H1 (cell line): Measurements from ENCODE around the gene DPPA5. TPM values are rescaled to one million over a fixed set of nuclear protein-coding genes. Genes with fewer than 3 reads are reported as not detected.

Experiments used
- CTCF ChIA-PET: fragments of 300-600 bp; sonication (Branson Sonifier 250); formaldehyde crosslinking; loops from one replicate; lab custom pipeline; 2021; ENCODE audit not compliant: partially characterized antibody; lab: Charles Lee
- POLR2A ChIA-PET: fragments of 300-600 bp; sonication (Branson Sonifier 250); formaldehyde crosslinking; loops from one replicate; lab custom pipeline; 2021; ENCODE audit warnings: inconsistent platforms; ENCODE audit not compliant: partially characterized antibody; lab: Charles Lee
- DNase-seq, 2 experiments: peaks; one replicate each; pipeline versions ENCODE4 v3.0.0 to v3.0.0-alpha.2; 2010 to 2022; ENCODE audit warnings: low spot score in 2 of 2, low read depth in 1 of 2, mixed read lengths in 1 of 2
- FAIRE-seq: peaks from 2 replicates; lab custom pipeline; 2011; peaks lifted over from hg19 to GRCh38; lab: Jason Lieb, UNC
- H2AFZ ChIP-seq: 2 replicates; pipeline ENCODE4 v1.8.1; 2012; ENCODE audit warnings: low read length, inconsistent platforms
- H2AK5ac ChIP-seq: 2 replicates; pipeline ENCODE4 v1.6.1; 2013; ENCODE audit warnings: low read depth, low read length
- H2BK120ac ChIP-seq: replicated peaks from 2 replicates; pipeline ENCODE3; 2013; ENCODE audit warnings: low read depth, low read length, inconsistent platforms
- H2BK12ac ChIP-seq: 2 replicates; pipeline ENCODE4 v1.6.1; 2013; ENCODE audit warnings: low read depth, low read length
- H2BK15ac ChIP-seq: 2 replicates; pipeline ENCODE4 v1.6.1; 2013; ENCODE audit warnings: low read length
- H2BK20ac ChIP-seq: 2 replicates; pipeline ENCODE4 v1.6.1; 2013; ENCODE audit warnings: low read length
- H2BK5ac ChIP-seq: 2 replicates; pipeline ENCODE4 v1.6.1; 2013; ENCODE audit warnings: low read depth, low read length
- H3K14ac ChIP-seq: 2 replicates; pipeline ENCODE4 v1.6.1; 2013; ENCODE audit warnings: inconsistent platforms; ENCODE audit not compliant: insufficient read length
- H3K18ac ChIP-seq: 2 replicates; pipeline ENCODE4 v1.6.1; 2013; ENCODE audit warnings: low read length; ENCODE audit errors: extremely low read depth
- H3K23ac ChIP-seq: 2 replicates; pipeline ENCODE4 v1.6.1; 2013; ENCODE audit warnings: inconsistent platforms; ENCODE audit not compliant: insufficient read length
- H3K23me2 ChIP-seq: 2 replicates; pipeline ENCODE4 v1.6.1; 2013; ENCODE audit warnings: low read depth, low read length
- H3K27ac ChIP-seq: 2 replicates; pipeline ENCODE4 v1.6.1; 2011; ENCODE audit warnings: low read depth, low read length, inconsistent platforms
- H3K27me3 ChIP-seq, 4 experiments: replicated peaks in 1 of 4; 1 replicate in 1 of 4; 2 replicates in 3 of 4; pipeline versions ENCODE4 v1.6.1 to v1.8.1; 2011 to 2013; ENCODE audit warnings: low read length in 3 of 4, mild to moderate bottlenecking in 3 of 4, inconsistent platforms in 2 of 4, mixed read lengths in 2 of 4, moderate library complexity in 1 of 4; ENCODE audit not compliant: control insufficient read depth in 3 of 4, insufficient read depth in 3 of 4; ENCODE audit errors: extremely low read depth in 1 of 4
- H3K36me3 ChIP-seq, 4 experiments: 2 replicates each; pipeline versions ENCODE4 v1.6.1 to v1.8.1; 2011 to 2013; ENCODE audit warnings: mild to moderate bottlenecking in 4 of 4, low read length in 3 of 4, moderate library complexity in 2 of 4, control low read depth in 1 of 4, inconsistent platforms in 1 of 4; ENCODE audit not compliant: insufficient read depth in 4 of 4, control insufficient read depth in 2 of 4
- H3K4ac ChIP-seq: replicated peaks from 2 replicates; pipeline ENCODE3; 2013; ENCODE audit warnings: low read length, low read depth, mixed read lengths, inconsistent platforms; ENCODE audit not compliant: insufficient read length
- H3K4me1 ChIP-seq, 4 experiments: replicated peaks in 1 of 4; 1 replicate in 1 of 4; 2 replicates in 3 of 4; pipeline versions ENCODE4 v1.6.1 to v1.8.1; 2011 to 2013; ENCODE audit warnings: low read length in 3 of 4, inconsistent platforms in 2 of 4, mixed read lengths in 1 of 4; ENCODE audit not compliant: insufficient read depth in 4 of 4, control insufficient read depth in 3 of 4
- H3K4me2 ChIP-seq, 2 experiments: 2 replicates each; pipeline versions ENCODE4 v1.6.1 to v1.8.1; 2011 to 2013; ENCODE audit warnings: low read depth in 2 of 2, low read length in 2 of 2, control low read depth in 1 of 2, inconsistent platforms in 1 of 2, mild to moderate bottlenecking in 1 of 2; ENCODE audit not compliant: insufficient read depth in 1 of 2
- H3K4me3 ChIP-seq, 4 experiments: fragments of 200-600, 300-600 bp in 1 of 4; sonication (generic), shearing (Covaris generic), sonication (Bioruptor Twin) in 1 of 4; 2 replicates each; pipeline versions ENCODE4 v1.5.1 to v1.8.1; 2011 to 2016; ENCODE audit warnings: low read length in 4 of 4, low read depth in 3 of 4, control low read depth in 2 of 4, inconsistent platforms in 2 of 4, mild to moderate bottlenecking in 2 of 4, mixed read lengths in 1 of 4, moderate library complexity in 1 of 4; ENCODE audit not compliant: insufficient read depth in 2 of 4; ENCODE audit errors: extremely low read depth in 1 of 4
- H3K56ac ChIP-seq: replicated peaks from 2 replicates; pipeline ENCODE3; 2013; ENCODE audit warnings: low read depth, mild to moderate bottlenecking, mixed read lengths, low read length, inconsistent platforms; ENCODE audit not compliant: insufficient read length
- H3K79me1 ChIP-seq: 2 replicates; pipeline ENCODE4 v1.6.1; 2013; ENCODE audit warnings: low read depth, low read length, control low read depth
- H3K79me2 ChIP-seq, 2 experiments: 2 replicates each; pipeline versions ENCODE4 v1.6.1 to v1.8.1; 2012 to 2013; ENCODE audit warnings: low read length in 2 of 2, mild to moderate bottlenecking in 2 of 2, inconsistent platforms in 1 of 2; ENCODE audit not compliant: insufficient read depth in 2 of 2, control insufficient read depth in 1 of 2
- H3K9ac ChIP-seq, 4 experiments: replicated peaks in 1 of 4; 1 replicate in 1 of 4; 2 replicates in 3 of 4; pipeline versions ENCODE4 v1.6.1 to v1.8.1; 2011 to 2013; ENCODE audit warnings: low read depth in 3 of 4, low read length in 3 of 4, control low read depth in 2 of 4, mild to moderate bottlenecking in 2 of 4, moderate library complexity in 2 of 4, inconsistent platforms in 1 of 4; ENCODE audit errors: extremely low read depth in 1 of 4
- H3K9me3 ChIP-seq, 2 experiments: 2 replicates each; pipeline versions ENCODE4 v1.6.1 to v1.8.1; 2012 to 2013; ENCODE audit warnings: mild to moderate bottlenecking in 2 of 2, moderate library complexity in 2 of 2, control low read depth in 1 of 2, inconsistent platforms in 1 of 2, low read depth in 1 of 2, low read length in 1 of 2, mixed read lengths in 1 of 2; ENCODE audit not compliant: insufficient read depth in 2 of 2
- H4K20me1 ChIP-seq, 2 experiments: replicated peaks in 1 of 2; 2 replicates each; pipeline versions ENCODE3 to v1.8.1; 2011 to 2013; ENCODE audit warnings: inconsistent platforms in 2 of 2, low read length in 2 of 2, mild to moderate bottlenecking in 1 of 2; ENCODE audit not compliant: insufficient read depth in 2 of 2, control insufficient read depth in 1 of 2
- H4K5ac ChIP-seq: 2 replicates; pipeline ENCODE4 v1.6.1; 2013; ENCODE audit warnings: low read length, low read depth, mixed read lengths, inconsistent platforms; ENCODE audit not compliant: insufficient read length
- H4K8ac ChIP-seq: 2 replicates; pipeline ENCODE4 v1.8.0; 2013; ENCODE audit warnings: mild to moderate bottlenecking, moderate library complexity, low read length, inconsistent platforms; ENCODE audit not compliant: insufficient read depth; ENCODE audit errors: extremely low read depth
- H4K91ac ChIP-seq: replicated peaks from 2 replicates; pipeline ENCODE3; 2013; ENCODE audit warnings: low read length, mixed read lengths, inconsistent platforms; ENCODE audit not compliant: insufficient read length
- CTCF ChIP-seq, 3 experiments: IDR thresholded peaks; 1 replicate in 2 of 3; 2 replicates in 1 of 3; pipeline versions ENCODE4 v1.5.1 to v1.6.1; 2011; ENCODE audit warnings: low read length in 3 of 3, mild to moderate bottlenecking in 3 of 3, inconsistent platforms in 2 of 3, low read depth in 1 of 3, moderate library complexity in 1 of 3; ENCODE audit not compliant: insufficient read depth in 1 of 3; ENCODE audit errors: control extremely low read depth in 1 of 3
- E2F6 ChIP-seq: IDR thresholded peaks from 2 replicates; pipeline ENCODE4 v1.6.1; 2012; ENCODE audit warnings: inconsistent platforms
- GTF2F1 ChIP-seq: IDR thresholded peaks from 2 replicates; pipeline ENCODE4 v1.6.1; 2012; ENCODE audit warnings: low read depth, low read length, improper control_type of control experiment, borderline replicate concordance
- MAFK ChIP-seq: IDR thresholded peaks from 2 replicates; pipeline ENCODE4 v1.6.1; 2012; ENCODE audit warnings: low read depth, mild to moderate bottlenecking, improper control_type of control experiment, low read length
- SIRT6 ChIP-seq: IDR thresholded peaks from one replicate; pipeline ENCODE4 v1.7.1; 2012; ENCODE audit warnings: low read length, inconsistent platforms
- SP2 ChIP-seq: IDR thresholded peaks from 2 replicates; pipeline ENCODE4 v1.6.1; 2012; ENCODE audit warnings: mild to moderate bottlenecking, low read length, inconsistent platforms
- SP4 ChIP-seq: IDR thresholded peaks from 2 replicates; pipeline ENCODE4 v1.6.1; 2012; ENCODE audit warnings: low read length, inconsistent platforms
- TAF7 ChIP-seq: optimal IDR thresholded peaks from 2 replicates; pipeline ENCODE3; 2011; ENCODE audit warnings: low read depth, mild to moderate bottlenecking, inconsistent platforms, low read length, moderate library complexity, borderline replicate concordance
- WGBS, 2 experiments: shearing (Covaris generic) in 1 of 2; methylation state at CpG; one replicate each; pipeline versions ENCODE4 v1.1.6 to v1.1.7; 2013 to 2015; ENCODE audit warnings: low lambda C conversion rate in 2 of 2, mixed read lengths in 2 of 2, inconsistent platforms in 1 of 2, low coverage in 1 of 2, missing lambda C conversion rate in 1 of 2; ENCODE audit not compliant: insufficient replicate concordance in 2 of 2, insufficient coverage in 1 of 2, insufficient read length in 1 of 2; ENCODE audit errors: extremely low coverage in 1 of 2, missing lambda C conversion rate in 1 of 2; 5-methylcytosine and 5-hydroxymethylcytosine counted together
- polyA plus RNA-seq, 7 experiments: library from polyadenylated mRNA; depleted of rRNA in 3 of 7; stranded (reverse) in 5 of 7; unstranded in 2 of 7; fragments of >200 nt in 5 of 7; fragments of 200-250 nt in 2 of 7; gene quantifications; 1 replicate in 5 of 7; 2 replicates in 1 of 7; 4 replicates in 1 of 7; pipeline versions ENCODE4 v1.2.1 to v1.2.3, GENCODE V29; 2011 to 2013; ENCODE audit warnings: missing spikeins in 2 of 7, mixed read lengths in 2 of 7
- total RNA-seq: library from RNA; stranded (reverse); fragmentation: NEBNext Ultra II Directional; extraction: Animal tissue kit (Norgen Biotek cat#: 25700); gene quantifications from 2 replicates; pipeline ENCODE4 v1.2.1, GENCODE V29; 2021

The DPPA5 gene
- total and polyA plus RNA-seq, 2 of the 8 experiments (the other 6 are each of a cell fraction or from before 2014, with no cell fraction given), result 2.0 to 2.9 TPM

GRCh38 chr6:73364121-73364520 lies 10.0 kb upstream of the DPPA5 start:
- H2BK120ac ChIP-seq, result no peak overlapping the region
- ChIA-PET POLR2A (interaction anchor here (0.9 kb wide), 1 partner anchor 156 kb away, joined by 3 read pairs; no protein-coding TSS in a partner anchor), CTCF (interaction anchor here (1.4 to 2.4 kb wide), 3 partner anchors 13 to 38 kb away, joined by 3 to 12 read pairs (median 6); no protein-coding TSS in a partner anchor)
- no peak overlapping the region for H2AK5ac ChIP-seq
- H3K27me3 ChIP-seq, result no peaks in the 10 kb centered on the region
- H3K23me2 ChIP-seq, result no peaks in the 10 kb centered on the region
- H2BK5ac ChIP-seq, result no peak overlapping the region
- no peaks in the 10 kb centered on the region for H4K20me1 ChIP-seq
- H3K18ac ChIP-seq, result no peak overlapping the region
- no peak overlapping the region for H3K27ac ChIP-seq
- no peak overlapping the region for H2BK15ac ChIP-seq
- no peak overlapping the region for H2BK20ac ChIP-seq
- H4K5ac ChIP-seq, result no peak overlapping the region
- WGBS, 2 experiments, result 91% methylated on average over 14 of the region's 14 CpGs; no CpG with 5 or more reads in 1 of the 2 experiments
- H3K79me2 ChIP-seq, result no peaks in the 10 kb centered on the region
- no peak overlapping the region for H3K4me2 ChIP-seq
- H3K36me3 ChIP-seq, result no peaks in the 10 kb centered on the region
- no peak for DNase-seq
- H3K9me3 ChIP-seq, result no peaks in the 10 kb centered on the region; a peak in 1 of 4 replicates
- peaks cover 0 to 6% (median 2%) of the 10 kb centered on the region in 4 experiments; a peak in 3 of 7 replicates for H3K4me1 ChIP-seq
- H3K79me1 ChIP-seq, result no peaks in the 10 kb centered on the region
- H3K9ac ChIP-seq, result no peak overlapping the region
- H4K91ac ChIP-seq, result no peak overlapping the region
- H3K56ac ChIP-seq, result no peak overlapping the region
- no peak overlapping the region for H3K14ac ChIP-seq
- H3K4ac ChIP-seq, result no peak overlapping the region
- no peak for TF ChIP-seq GTF2F1
- TF ChIP-seq MAFK, result no peak
- no peak for TF ChIP-seq SIRT6
- TF ChIP-seq SP4, result no peak
- TF ChIP-seq E2F6, result no peak
- no peak for TF ChIP-seq TAF7
- TF ChIP-seq SP2, result no peak
- no peak for TF ChIP-seq CTCF (IDR thresholded peaks at IDR 0.05; ENCODE audit: control extremely low read depth in 1 of 3, insufficient read depth in 1 of 3, low read depth in 1 of 3, low read length in 3 of 3)
- H2BK12ac ChIP-seq, result peak overlapping the region; percentile 43; the same call in 1 of the 2 replicates
- no peak overlapping the region for H3K4me3 ChIP-seq
- no peak overlapping the region for H3K23ac ChIP-seq
- 0 out of 2 replicates have a peak overlapping the region, but pooled peaks have one; percentile 20 for H2AFZ ChIP-seq
- FAIRE-seq, result no peak
- H4K8ac ChIP-seq, result peak overlapping the region; percentile 22
